Cardiac fibroblast (primary cell): ENCODE results near the gene ZNF101.
A peak's percentile ranks its signal among the peaks of the same experiment; 100 is the strongest.

ENCODE experiments used
- DNase-seq, 2 donors: peaks; one replicate each; pipeline versions ENCODE4 v3.0.0 to v3.0.0-alpha.2; 2010; ENCODE audit warnings: low read depth in 2 of 2
- H3K4me3 ChIP-seq, 2 donors: replicated peaks in 1 of 2; 1 replicate in 1 of 2; 2 replicates in 1 of 2; pipeline ENCODE4 v1.5.1; 2011; ENCODE audit warnings: low read depth in 2 of 2, low read length in 2 of 2, mild to moderate bottlenecking in 2 of 2, moderate library complexity in 1 of 2
- TF ChIP-seq, protein P1 (sequence below): IDR thresholded peaks from one replicate; pipeline ENCODE4 v1.5.1; 2011; ENCODE audit warnings: low read depth, mild to moderate bottlenecking, low read length, inconsistent platforms

The ZNF101 gene

DNA sequence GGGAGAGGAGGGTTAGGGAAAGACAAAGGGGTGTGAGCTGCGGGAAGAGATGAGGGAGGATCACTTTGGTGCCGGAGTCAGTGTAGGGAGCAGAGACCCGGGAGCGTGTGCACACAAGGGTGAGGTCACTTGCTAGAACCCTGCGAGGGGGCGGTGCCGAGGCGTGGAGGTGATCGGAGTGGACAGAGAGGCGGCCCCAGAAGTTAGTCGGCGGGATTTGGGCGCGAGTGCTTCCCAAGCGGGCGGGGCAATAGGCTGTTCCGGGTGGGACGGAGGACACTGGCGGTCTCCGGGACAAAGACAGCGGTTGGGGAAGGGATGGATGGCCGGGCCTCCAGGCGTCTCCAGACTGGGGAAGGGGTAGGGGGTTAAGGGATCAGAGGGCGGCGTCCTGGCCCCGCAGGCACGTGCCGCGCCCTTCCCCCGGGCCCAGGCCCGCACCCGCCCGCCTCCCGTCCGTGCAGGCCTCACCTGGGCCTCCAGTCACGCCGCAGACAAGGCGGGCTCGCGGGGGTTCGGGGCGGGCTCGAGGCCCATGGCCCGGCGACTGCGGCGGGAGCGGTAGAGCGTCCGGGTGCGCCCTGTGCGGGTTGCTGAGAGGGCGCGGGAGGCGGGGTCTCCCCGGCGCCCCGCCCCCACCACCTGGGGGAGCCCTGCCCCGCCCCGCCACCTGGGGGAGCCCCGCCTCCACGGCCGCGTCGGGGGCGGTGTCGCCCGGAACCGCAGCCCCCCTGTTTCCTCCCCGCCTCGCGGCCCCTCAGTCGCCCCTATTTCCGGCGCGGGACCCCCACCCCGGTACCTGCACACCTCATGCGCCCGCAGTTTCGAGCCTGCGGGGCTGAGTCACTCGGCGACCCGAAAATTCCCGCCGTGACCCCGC is 40.8 kb upstream of the ZNF101 start, which contains the start of gene LPAR2:
TSS of gene LPAR2 (minus strand) at position 600 of the 880 bp plus-strand sequence. CDS start 945 bp downstream, outside the sequence.
- TF ChIP-seq, protein P1, sequence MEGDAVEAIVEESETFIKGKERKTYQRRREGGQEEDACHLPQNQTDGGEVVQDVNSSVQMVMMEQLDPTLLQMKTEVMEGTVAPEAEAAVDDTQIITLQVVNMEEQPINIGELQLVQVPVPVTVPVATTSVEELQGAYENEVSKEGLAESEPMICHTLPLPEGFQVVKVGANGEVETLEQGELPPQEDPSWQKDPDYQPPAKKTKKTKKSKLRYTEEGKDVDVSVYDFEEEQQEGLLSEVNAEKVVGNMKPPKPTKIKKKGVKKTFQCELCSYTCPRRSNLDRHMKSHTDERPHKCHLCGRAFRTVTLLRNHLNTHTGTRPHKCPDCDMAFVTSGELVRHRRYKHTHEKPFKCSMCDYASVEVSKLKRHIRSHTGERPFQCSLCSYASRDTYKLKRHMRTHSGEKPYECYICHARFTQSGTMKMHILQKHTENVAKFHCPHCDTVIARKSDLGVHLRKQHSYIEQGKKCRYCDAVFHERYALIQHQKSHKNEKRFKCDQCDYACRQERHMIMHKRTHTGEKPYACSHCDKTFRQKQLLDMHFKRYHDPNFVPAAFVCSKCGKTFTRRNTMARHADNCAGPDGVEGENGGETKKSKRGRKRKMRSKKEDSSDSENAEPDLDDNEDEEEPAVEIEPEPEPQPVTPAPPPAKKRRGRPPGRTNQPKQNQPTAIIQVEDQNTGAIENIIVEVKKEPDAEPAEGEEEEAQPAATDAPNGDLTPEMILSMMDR, result no peak
- no peak for DNase-seq
- peak within 1 kb of the TSS; percentile 26 to 37 for H3K4me3 ChIP-seq

DNA sequence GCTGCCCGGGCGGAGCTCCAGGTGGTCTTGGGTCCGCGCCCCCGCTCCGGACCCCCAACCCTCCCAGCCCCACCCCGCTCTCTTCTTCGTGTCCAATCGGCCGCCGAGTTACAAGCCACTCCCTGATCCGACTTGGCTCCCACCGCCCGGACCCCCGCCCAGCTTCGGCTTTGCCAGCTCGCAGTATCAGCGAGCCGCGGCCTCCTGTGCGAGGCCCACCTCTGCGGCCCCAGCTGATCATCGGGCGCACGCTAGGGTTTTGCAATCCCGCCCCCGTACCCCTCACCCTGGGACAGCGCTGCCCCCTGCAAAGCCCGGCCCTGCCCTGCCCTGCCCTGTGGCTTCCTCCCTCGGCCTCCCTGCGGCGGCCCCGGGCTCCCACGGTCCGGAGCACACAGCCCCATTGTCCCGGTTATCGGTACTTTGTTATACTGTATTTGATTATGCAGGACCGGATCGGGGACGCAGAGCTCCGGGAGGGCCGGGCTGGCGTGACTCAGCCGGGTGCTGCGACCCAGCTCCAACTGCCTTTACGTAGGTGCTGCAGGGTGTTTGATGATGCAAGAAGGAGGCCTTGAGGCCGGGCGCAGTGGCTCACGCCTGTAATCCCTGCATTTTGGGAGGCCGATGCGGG is 40.0 kb upstream of the ZNF101 start:
- TF ChIP-seq, protein P1, result no peak
- peak in 1 of 2 donors; percentile 64 for DNase-seq
- peak overlapping the region; percentile 4 to 37 for H3K4me3 ChIP-seq

DNA sequence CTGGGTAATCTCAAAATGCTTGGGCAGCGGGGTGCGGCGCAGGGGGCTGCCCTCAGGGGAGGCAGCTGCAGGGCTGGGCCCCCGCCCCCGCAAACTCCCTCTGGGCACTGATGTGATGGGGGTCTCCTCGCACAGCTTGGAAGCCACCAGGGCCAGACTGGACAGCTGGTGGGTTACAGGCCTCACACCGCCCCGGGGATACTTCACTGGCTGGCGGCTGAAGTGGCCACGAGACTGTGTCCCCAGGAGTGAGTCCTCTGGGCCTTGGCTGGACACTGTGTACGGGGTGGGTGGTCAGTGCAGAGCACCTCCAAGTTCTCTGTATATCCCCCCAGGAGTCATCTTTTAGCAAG is 38.6 kb upstream of the ZNF101 start:
- no peak overlapping the region for H3K4me3 ChIP-seq
- TF ChIP-seq, protein P1, result no peak
- DNase-seq, result no peak

DNA sequence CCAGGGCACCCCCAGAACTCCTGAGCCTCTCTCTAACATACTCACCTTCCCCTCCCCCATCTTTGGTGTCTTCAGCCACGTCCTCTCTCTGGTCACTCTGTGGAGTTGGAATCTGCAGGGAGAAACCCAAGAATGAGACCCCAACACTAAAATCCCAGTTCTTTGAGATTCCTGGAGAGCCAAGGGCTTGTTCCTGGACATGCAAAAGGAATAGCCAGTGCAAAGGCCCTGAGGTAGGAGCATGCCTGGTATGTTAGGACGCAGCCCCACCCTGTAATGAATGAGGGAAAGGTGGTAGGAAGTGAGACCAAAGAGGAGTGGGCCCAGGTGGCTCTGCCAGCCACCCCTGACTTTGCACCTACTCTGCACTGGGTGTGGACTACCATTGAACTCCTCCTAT is 38.2 kb upstream of the ZNF101 start:
- no peak for DNase-seq
- no peak overlapping the region for H3K4me3 ChIP-seq
- TF ChIP-seq, protein P1, result no peak

DNA sequence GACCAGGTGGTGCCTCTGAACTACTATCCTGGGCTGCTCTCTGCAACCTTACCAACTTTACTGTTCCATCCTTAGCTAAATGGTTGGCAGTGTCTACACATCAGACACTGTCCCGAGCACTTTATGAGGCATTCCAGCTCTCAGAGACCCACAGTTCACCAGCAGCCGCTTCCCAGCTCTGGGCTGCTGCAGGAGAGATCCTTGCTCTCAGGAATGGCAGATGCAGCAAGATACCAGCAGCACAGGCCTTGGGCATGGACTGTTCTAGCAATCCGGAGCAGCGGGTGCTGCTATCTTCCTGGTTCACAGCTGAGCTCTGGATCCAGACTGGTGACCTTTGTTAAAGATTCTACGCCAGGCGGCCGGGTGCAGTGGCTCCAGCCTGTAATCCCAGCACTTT is 37.3 kb upstream of the ZNF101 start:
- DNase-seq, result no peak
- TF ChIP-seq, protein P1, result no peak
- no peak overlapping the region for H3K4me3 ChIP-seq

DNA sequence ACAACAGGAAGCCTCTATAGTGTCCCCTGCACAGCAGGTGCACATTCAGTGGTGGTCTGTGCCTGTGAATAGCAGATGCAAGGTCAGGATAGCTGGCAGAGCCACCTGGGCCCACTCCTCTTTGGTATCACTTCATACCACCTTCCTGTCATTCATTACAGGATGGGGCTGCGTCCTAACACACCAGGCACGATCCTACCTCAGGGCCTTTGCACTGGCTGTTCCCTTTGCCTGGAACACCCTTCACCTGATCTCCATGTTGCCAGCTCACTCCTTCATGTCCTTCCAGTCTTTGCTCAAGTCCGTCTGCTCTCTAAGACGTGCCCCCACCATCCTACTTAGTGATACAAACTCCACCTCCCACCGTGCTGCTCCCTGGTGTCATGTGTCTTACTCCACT is 36.0 kb upstream of the ZNF101 start:
- no peak for DNase-seq
- H3K4me3 ChIP-seq, result no peak overlapping the region
- TF ChIP-seq, protein P1, result no peak
